Measurements from ENCODE around the gene PAX2.

PAX2 gene

GRCh38 chr10:100725071-100725471 is 20.3 kb upstream of the PAX2 start:
- no peak for TF ChIP-seq ZFX (IDR thresholded peaks at IDR 0.05; ENCODE audit: borderline replicate concordance)
- no peak for TF ChIP-seq CTCF (IDR thresholded peaks at IDR 0.05)
- H3K27ac ChIP-seq, result no peak overlapping the region

- TF ChIP-seq ZFX (IDR thresholded peaks at IDR 0.05; ENCODE audit: borderline replicate concordance) (no peak), CTCF (IDR thresholded peaks at IDR 0.05) (no peak)
These were observed 19.4 kb upstream of the PAX2 start for GRCh38 chr10:100725869-100726426.

DNA sequence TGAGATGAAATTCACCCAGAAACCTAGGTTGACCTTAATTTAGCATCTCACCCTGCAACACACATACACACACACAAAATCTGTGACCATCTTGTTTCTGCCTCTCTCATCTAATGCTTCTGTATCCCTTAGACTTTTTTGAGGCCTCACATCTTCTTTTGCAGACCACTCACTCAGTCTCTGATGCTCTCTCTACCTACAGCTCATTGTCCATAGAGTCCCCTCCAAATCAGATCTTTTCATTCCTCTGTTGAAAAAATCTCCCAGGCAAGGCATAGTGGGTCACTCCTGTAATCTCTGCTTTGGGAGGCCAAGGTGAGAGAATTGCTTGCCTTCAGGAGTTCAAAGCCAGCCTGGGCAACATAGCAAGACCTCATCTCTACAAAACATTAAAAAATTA is 17.6 kb upstream of the PAX2 start:
- no peak for TF ChIP-seq CTCF (IDR thresholded peaks at IDR 0.05)
- no peak for TF ChIP-seq ZFX (IDR thresholded peaks at IDR 0.05; ENCODE audit: borderline replicate concordance)
- no peak overlapping the region for H3K27ac ChIP-seq

More at GRCh38 chr10:100725869-100726426, 19.4 kb upstream of the PAX2 start:
- H3K27ac ChIP-seq, result no peak overlapping the region

DNA sequence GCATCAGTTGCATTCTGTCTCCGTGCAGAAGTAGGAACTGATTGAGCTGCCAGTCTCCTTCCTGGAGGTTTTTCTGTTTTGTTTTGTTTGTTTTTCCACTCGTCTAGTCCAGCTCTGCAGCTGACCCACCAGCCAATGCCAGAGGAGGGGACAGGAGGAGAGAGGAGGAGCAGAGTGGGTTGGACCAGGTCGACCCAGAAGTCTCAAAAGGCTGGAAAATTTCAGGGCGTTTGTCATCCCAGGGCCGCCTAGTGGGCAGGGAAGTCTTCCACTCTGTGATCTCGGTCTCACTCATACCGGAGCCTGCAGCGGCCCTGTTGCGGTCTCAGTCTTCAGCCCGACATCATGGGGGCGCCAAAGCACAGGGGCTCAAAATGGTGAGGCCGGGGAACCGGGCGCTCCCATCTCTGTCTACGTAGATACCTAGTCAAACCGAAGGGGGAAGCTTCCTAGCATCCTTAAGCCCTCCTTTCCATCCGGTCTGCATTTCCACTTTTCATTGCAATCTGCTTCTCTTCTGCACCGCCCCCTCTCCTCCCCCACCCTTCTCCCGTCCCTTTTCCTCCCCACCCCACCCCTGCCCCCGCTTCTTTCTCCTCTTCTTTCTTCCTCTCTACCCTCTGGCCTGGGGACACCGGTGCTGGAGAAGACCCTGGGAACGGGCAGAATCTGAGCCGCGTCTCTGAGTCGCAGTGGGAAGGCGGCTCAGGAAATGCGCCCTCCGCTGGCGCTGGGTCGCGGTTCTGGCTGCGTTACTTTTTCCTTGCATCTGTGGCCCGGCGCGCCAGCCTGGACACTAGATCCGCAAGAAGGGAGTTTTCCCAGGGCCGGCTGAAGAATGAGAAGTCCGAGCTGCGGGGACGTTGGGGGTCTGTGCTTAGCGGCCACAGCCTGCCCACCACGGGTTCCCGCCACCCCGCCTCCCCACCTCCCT is 16.2 kb upstream of the PAX2 start:
- no peak overlapping the region for H3K27ac ChIP-seq

GRCh38 chr10:100729862-100730724 is 15.3 kb upstream of the PAX2 start:
- peak overlapping the region; percentile 23; the same call in 1 of the 2 replicates for H3K27ac ChIP-seq
- TF ChIP-seq ZFX (IDR thresholded peaks at IDR 0.05; ENCODE audit: borderline replicate concordance) (no peak), CTCF (IDR thresholded peaks at IDR 0.05) (no peak)

More for the DNA sequence above, 16.2 kb upstream of the PAX2 start:
- TF ChIP-seq ZFX (IDR thresholded peaks at IDR 0.05; ENCODE audit: borderline replicate concordance) (no peak), CTCF (IDR thresholded peaks at IDR 0.05) (peak; percentile 84)

- peak overlapping the region; percentile 23; the same call in 1 of the 2 replicates for H3K27ac ChIP-seq
- TF ChIP-seq CTCF (IDR thresholded peaks at IDR 0.05), result no peak
- no peak for TF ChIP-seq ZFX (IDR thresholded peaks at IDR 0.05; ENCODE audit: borderline replicate concordance)
These were observed 14.5 kb upstream of the PAX2 start for GRCh38 chr10:100730725-100731406.
